ENCODE measurements around the gene NPFFR2. TPM values are rescaled to one million over a fixed set of nuclear protein-coding genes. Genes with fewer than 3 reads are reported as not detected.
"Not testable (repeated sequence)": the region's sequence is repeated elsewhere in the genome, so short reads cannot be mapped to it uniquely, and the experiment has no call there.

The NPFFR2 gene
- total RNA-seq, 1 donor from 2014 or later: 0.60 TPM

DNA sequence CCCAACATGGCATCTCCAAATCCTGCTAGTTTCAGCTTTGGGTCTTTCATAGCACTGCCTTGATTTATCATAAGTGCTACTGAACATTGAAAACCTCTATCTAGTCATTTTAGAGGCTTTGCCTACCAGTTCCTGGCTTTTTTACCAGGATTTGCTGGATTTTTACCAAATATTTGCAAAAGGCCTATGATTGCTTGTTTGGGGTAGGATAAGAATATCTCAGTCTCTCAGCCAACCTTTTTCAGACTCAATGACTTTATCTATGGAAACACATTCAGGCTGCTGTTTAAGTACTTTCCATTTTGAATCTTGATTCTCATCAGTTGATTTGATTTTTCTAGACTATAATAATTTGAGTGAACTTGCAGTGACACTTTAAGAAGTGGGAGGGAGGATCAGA lies 80.1 kb downstream of the NPFFR2 start:
- no peak for DNase-seq (ENCODE audit: low spot score)

DNA sequence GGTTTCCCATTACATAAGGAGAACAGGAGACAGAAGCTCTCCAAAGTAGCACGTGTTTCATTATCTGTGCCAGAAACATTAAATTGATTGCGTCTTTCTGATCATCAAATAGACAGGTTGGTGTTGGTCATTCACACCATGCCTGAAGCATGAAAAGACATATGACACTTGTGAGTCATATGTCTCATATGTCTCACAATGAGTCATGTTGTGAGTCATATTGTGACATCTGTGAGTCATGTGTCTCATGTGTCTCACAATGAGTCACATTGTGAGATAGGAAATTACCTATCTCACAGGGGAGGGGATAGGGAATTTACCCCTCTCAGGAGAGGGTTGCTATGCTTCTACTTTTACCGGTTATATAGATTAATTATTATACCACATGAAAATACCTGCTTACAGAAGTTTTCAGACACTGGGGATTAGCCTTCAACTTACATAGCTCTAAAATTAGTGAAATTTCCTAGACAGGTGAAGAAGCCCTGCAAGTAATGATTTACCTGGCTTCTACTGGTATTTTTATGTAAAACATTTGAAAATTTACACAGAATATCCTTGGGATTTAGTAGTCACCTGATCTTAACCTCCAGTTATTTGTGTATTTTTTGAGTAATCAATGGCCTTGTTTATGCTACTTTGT lies 80.8 kb downstream of the NPFFR2 start:
- no peak for DNase-seq (ENCODE audit: low spot score)

DNA sequence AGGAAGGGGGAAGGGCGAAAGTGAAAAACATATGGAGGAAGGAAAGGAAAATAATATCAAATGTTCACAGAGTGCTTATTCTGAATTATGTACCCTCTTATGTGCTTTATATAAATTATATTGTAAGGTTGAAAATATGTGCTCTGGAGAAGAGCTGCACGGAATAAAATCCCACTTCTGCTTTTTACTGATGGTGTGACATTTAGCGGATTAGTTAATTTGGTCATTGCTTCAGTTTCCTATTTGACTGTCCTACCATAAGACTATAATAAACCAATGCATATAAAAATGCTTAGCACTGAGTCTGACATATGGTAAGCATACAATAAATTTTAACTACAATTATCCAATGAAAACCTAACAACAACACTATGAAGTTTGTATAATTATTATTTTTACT lies 86.2 kb downstream of the NPFFR2 start:
- DNase-seq (ENCODE audit: low spot score): no peak

DNA sequence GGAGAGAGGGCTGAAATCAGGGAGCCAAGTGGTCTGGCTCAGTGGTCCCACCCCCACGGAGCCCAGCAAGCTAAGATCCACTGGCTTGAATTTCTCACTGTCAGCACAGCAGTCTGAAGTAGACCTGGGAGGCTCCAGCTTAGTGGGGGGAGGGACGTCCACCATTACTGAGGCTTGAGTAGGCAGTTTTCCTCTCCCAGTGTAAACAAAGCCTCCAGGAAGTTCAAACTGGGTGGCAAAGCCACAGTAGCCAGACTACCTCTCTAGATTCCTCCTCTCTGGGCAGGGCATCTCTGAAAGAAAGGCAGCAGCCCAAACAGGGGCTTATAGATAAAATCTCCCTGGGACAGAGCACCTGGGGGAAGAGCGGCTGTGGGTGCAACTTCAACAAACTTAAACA lies 88.1 kb downstream of the NPFFR2 start:
- DNase-seq (ENCODE audit: low spot score): no peak

DNA sequence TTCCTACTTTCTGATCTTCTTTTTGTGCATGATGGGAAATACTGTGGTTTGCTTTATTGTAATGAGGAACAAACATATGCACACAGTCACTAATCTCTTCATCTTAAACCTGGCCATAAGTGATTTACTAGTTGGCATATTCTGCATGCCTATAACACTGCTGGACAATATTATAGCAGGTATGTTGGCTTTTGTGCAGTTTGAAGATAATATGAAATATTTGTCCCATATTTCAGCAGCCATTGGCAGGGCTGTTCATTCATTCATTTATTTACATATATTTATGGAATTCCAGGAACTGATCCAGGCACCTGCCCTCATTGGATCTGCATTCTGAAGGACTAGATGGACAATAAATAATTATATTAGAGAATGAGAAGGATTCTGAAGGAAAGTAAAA lies 96.9 kb downstream of the NPFFR2 start:
- DNase-seq (ENCODE audit: low spot score): no peak

DNA sequence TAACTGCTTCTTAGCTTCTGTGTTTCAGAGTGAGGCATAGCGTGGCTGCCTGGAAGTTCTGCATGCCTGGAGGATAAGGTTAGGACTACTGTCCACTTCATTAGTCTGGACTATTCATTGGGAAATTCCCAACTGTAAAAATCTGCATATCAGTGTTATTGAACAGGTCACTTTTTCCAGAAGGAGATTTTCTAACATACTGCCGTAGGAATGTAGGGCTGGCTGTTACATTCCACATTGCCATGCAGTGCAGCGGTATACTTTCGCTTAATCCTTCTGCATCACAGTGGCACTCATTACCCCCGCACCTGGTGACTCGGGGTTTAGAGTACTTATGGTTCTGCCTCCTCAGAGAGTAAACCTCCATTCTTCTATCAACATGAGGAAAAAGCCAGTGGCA lies 104.6 kb downstream of the NPFFR2 start:
- no peak for DNase-seq (ENCODE audit: low spot score)

DNA sequence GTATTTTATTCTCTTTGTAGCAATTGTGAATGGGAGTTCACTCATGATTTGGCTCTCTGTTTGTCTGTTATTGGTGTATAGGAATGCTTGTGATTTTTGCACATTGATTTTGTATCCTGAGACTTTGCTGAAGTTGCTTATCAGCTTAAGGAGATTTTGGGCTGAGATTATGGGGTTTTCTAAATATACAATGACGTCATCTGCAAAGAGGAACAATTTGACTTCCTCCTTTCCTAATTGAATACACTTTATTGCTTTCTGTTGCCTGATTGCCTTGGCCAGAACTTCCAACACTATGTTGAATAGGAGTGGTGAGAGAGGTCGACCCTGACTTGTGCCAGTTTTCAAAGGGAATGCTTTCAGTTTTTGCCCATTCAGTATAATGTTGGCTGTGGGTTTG lies 108.2 kb downstream of the NPFFR2 start:
- not testable (repeated sequence) for DNase-seq (ENCODE audit: low spot score)

DNA sequence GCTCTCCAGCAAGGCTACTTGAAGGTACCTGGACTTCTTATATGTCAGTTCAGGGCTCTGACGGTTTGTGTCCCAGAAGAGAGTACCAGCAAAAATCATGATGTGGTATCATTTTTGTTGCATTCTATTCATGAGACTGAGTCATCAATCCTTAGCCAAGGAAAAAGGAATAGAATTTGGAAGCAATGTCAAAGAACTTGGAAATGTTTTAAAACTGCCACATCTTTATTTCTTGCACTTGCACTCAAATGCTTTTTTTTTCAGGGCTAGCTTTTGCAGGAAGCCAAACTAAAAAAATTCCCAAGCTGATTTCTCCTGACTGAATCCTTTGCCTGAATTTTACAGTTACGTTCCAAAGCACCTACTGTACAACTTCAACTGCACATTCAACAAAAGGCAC lies 112.4 kb downstream of the NPFFR2 start:
- DNase-seq (ENCODE audit: low spot score): no peak

DNA sequence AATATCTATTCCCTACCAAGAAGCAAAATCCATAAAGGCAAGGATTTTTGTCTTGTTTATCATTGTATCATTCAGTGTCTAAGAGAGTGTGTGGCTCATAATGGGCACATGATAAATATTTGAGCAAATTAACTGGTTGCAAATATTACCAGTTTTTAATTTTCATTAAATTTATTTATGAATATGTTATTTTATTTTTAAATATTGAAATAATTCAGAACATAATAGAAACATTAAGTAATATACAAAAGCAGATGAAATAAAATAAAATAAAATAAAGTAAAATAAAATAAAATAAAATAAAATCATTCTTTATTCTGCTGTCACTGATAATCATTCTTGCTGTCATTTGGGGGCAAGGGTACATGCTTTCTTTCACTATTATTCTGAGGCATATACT lies 120.9 kb downstream of the NPFFR2 start:
- no peak for DNase-seq (ENCODE audit: low spot score)

DNA sequence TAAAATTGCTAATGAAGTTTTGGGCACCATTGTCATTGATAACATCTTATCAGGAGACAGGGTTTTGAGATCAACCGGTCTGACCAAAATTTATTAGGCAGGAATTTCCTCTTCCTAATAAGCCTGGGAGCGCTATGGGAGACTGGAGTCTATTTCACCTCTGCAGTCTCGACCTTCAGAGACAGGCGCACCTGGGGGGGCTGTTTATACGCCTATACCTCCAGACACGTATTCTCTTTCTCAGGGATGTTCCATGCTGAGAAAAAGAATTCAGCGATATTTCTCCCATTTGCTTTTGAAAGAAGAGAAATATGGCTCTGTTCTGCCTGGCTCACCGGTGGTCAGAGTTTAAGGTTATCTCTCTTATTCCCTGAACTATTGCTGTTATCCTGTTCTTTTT lies 121.8 kb downstream of the NPFFR2 start:
- not testable (repeated sequence) for DNase-seq (ENCODE audit: low spot score)

DNA sequence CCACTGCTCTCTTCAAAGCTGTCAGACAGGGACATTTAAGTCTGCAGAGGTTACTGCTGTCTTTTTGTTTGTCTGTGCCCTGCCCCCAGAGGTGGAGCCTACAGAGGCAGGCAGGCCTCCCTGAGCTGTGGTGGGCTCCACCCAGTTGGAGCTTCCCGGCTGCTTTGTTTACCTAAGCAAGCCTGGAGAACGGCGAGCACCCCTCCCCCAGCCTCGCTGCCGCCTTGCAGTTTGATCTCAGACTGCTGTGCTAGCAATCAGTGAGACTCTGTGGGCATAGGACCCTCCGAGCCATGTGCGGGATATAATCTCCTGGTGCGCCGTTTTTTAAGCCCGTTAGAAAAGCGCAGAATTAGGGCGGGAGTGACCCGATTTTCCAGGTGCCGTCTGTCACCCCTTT lies 137.5 kb downstream of the NPFFR2 start:
- DNase-seq (ENCODE audit: low spot score): not testable (repeated sequence)

DNA sequence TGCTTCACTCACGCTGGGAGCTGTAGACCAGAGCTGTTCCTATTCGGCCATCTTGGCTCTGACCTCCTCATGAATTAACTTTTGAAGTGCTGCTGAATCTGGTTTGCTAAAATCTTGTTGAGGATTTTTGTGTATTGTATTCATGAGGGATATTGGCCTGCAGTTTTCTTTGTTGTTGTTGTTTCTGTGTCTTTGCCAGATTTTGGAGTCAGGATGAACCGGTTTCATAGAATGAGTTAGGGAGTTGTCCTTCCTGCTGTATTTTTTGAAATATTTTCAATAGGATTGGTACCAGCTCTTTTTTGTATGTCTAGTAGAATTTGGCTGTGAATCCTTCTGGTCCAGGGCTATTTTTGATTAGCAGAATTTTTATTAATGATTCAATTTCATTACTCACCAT lies 138.1 kb downstream of the NPFFR2 start:
- DNase-seq (ENCODE audit: low spot score): no peak

DNA sequence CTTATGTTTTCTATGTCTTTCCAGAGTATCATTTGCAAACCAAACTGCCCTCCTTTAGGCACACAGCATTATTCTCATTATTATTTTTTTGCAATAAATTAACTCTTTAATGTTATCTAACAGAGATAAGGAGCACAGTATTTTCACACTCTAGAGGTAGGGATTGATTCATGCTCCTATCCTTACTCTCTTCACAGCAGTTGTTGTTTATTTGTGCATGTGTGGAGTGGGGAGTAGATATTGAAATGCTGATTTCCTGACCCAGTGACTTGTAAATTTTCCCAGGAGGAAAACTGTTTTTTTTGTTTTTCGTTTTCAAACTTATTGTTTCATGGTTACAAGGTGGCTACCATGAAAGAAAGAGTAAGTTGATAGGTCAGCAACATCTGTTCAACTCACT lies 140.0 kb downstream of the NPFFR2 start:
- no peak for DNase-seq (ENCODE audit: low spot score)

DNA sequence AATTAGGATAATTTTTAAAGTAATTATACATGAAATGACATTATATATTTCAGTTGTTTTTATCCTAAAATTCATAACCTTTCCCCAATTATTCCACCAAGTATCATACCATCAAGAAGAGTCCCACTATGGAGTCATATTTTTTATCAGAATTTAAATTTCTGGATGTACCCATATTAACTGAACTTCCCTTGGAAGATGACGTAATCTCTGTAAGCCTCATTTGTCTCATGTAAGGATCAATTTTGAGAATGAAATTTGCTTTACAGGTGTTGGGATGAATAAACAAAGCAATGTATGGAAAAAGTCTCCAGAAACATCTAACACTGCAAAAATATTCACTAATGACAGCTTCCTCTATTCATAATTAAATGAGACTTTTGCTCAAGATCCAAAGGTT lies 147.5 kb downstream of the NPFFR2 start:
- no peak for DNase-seq (ENCODE audit: low spot score)

DNA sequence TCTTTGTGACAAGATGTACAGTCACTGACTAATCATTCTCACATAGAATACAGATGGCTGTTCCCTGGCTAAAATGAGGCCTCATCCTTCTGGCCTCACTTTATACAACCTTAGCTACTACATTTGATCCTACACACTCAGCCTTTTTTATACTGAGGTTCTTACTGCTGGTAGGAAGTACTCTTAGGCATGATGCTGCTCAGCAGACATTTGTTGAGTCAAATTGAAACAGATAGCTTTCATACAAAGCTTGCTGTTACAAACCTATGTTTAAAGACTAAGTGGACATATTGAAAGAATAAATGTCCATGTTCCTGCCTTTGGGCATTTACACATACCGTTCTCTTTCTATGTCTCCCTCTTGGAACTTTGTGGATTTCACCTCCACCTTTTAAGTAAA lies 154.9 kb downstream of the NPFFR2 start:
- no peak for DNase-seq (ENCODE audit: low spot score)

DNA sequence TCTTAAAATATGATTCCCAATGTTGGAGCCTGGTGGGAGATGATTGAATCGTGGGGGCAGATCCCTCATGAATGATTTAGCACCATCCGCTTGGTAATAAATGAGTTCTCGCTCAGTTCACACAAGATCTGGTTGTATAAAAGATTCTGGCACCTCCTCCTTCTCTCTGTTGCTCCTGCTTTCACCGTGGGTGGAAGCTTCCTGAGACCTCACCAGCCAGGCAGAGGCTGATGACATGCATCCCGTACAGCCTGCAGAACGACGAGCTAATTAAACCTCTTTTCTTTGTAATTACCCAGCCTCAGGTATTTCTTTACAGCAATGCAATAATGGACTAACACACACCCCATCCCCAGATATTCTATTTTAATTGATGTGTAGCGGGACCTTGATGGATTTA lies 162.2 kb downstream of the NPFFR2 start:
- no peak for DNase-seq (ENCODE audit: low spot score)

DNA sequence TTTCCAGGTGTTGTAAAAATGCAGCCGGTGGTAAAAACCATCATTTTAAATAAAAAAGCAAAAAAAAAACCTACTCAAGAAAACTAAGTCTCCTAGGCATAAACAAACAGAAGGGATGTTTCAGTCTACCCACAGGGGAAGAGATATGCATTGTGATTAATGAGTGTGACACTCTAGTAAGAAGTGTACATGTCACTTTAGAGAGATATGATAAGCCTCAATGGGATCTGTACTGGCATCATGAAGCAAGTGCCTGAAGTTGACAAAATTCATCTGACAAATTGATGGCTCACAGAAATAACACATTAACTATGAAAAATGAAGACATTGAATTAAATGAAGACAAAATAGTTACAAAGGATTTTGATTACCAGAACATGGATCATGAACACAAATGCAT lies 162.7 kb downstream of the NPFFR2 start:
- no peak for DNase-seq (ENCODE audit: low spot score)

Other genes starting within 250 kb of the NPFFR2 start
- 0.65 TPM for gene GC, start 247.9 kb upstream of the NPFFR2 start, total RNA-seq